GM20431 (cell line): Measurements from ENCODE around the gene TMEM132D.

Experiments used
- in situ Hi-C: fragments of 300-500 bp; cut with MseI, MboI; formaldehyde crosslinking; loops from one replicate; pipeline ENCODE4 v1.15.0; 2020; ENCODE audit warnings: low sequenced_read_pairs; ENCODE audit not compliant: unreplicated experiment

TMEM132D gene

GRCh38 chr12:129163861-129164260 lies 740.0 kb downstream of the TMEM132D start:
- in situ Hi-C loops: no loop called here

DNA sequence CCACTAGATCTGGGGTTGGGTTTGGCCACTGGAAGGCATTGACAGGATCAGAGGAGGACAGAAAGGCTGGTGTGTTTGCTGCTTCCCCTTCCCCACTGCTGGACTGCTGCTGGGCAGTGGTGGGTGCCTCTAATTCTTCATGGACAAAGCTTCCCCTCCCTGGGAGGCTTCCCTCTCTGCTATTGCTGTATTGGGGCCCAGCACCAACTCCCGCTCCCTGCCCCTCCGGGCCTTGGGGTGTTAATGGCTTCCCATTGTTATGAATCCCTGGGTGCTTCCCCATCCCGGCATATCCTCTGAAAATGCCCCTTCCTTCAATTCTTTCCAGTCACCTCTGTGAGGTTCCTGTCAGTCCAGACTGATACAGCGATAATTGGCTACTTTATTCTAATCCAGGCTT lies 740.4 kb downstream of the TMEM132D start:
- in situ Hi-C loops: no loop called here

- in situ Hi-C loops: no loop called here
Observed at GRCh38 chr12:129162805-129163204, 741.0 kb downstream of the TMEM132D start.

DNA sequence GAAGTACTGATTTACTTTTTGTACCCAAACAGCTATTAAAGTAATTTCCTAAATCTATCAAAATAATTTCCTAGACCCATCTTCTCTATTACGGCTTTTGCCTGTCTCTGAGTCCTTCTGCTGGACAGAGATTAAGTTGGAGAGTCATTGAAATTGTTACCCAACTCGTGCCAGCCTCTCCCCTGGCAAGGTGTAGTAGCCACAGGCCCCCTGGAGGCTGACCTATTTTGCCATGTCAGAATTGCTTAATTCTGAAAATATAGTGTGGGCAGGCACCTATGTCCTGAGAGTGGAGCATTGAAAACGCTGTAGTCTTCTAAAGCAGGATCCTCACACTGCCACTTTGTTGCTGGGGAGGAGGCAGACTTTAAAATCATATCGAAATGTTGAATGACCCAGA lies 742.3 kb downstream of the TMEM132D start:
- in situ Hi-C loops: no loop called here

GRCh38 chr12:129160282-129160681 lies 743.5 kb downstream of the TMEM132D start:
- in situ Hi-C loops: no loop called here

- in situ Hi-C loops: no loop called here
Observed at GRCh38 chr12:129152351-129153104, 751.3 kb downstream of the TMEM132D start.

GRCh38 chr12:129150721-129151120 lies 753.1 kb downstream of the TMEM132D start:
- in situ Hi-C loops: no loop called here

DNA sequence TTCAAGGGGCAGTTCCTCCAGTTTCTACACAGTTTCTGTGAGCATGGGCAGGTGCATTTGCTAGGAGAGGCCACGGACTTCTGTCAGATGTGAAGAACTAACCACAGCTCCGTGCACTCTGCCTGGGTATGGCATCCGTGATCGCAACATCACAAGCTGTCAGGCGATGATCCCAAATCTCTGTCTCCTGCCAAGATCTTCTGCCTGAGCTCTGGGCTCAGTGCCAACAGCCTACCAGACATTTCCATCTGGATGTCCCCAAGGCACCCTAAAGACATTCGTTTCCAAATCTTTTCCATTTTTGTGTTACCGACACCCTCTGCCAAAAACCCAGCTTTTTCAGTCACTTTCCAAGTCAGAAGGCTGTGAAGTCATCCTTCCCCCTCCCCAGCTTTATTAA lies 758.4 kb downstream of the TMEM132D start:
- in situ Hi-C loops: no loop called here

- in situ Hi-C loops: no loop called here
Observed at GRCh38 chr12:129138776-129139175, 765.0 kb downstream of the TMEM132D start.

GRCh38 chr12:129136694-129137325 lies 767.0 kb downstream of the TMEM132D start:
- in situ Hi-C loops: no loop called here

DNA sequence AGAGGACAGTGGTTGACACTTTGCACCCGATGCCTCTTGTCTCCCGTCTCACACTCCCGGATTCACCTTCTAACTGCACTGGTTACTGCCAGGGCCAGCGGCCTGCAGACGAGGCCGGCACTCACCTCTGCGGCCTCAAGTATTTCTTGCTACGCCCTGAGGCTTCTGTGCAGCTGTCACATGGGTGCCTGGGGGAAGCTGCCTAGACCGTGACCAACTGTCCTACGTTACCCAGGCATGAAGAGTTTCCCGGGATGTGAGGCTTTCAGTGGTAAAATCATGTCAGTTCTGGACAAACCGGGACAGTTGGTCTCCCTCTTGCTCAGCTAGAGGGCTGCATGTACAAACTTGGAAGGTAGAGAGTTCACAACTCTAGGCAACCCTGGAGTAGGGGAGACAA lies 776.1 kb downstream of the TMEM132D start:
- in situ Hi-C loops: no loop called here

DNA sequence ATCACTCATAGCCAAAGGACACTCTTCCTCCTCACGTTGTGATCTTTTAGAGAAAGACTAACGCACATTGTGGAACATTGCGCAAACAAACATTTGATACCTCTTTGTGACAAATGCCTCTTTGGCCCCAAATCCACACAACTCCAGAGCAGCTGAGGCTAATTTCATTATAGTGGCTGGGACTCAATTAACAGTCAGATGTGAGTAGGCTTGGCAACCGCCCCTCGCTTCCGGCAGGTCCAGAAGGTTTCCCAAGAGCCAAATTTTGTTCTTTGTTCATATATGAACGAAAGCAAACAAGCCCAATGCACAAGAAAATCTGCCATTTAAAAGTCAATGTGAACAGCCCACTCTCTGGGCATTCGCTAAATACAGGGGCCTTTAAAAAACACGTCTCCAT lies 776.6 kb downstream of the TMEM132D start:
- in situ Hi-C loops: no loop called here

DNA sequence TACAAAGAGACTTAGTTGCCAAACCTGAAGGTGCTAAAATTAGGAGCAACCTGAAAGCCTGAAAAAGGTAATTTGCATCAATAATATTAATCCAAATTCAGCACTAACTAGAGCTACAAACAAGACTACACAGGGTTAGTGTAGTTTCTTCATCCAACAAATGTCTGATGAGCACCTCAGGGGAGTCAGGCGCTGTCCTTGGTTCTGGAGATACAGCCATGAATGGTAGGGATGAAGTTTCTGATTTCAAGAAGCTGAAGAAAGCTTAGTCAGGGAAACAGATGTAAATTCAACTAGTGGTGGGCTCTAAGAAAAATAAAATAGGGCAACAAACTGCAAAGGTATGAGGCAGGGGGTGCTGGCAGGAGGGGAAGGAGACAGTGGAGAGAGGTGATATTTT lies 784.3 kb downstream of the TMEM132D start:
- in situ Hi-C loops: no loop called here

GRCh38 chr12:129115558-129115957 lies 788.3 kb downstream of the TMEM132D start:
- in situ Hi-C loops: no loop called here

DNA sequence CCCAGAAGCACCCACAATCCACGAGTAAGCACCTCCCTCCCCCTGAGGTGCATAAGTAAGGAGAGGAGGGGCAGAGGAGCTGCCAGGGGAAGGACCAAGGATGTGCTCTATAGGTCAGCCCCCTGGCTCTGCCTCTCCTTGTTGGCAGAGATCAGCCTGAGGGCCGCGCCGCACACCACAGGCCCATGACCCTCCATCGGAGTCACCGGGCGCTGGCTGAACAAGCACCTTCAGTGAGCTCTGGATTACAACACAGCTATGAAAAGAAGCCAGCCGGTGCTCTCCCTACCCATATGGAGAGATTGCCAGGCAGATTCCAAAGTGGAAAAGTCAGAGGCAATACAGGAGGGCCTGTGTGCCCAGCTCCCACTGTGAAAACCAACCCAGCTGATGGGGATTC lies 793.2 kb downstream of the TMEM132D start:
- in situ Hi-C loops: no loop called here

GRCh38 chr12:129109174-129110001 lies 794.4 kb downstream of the TMEM132D start:
- in situ Hi-C loops: no loop called here

DNA sequence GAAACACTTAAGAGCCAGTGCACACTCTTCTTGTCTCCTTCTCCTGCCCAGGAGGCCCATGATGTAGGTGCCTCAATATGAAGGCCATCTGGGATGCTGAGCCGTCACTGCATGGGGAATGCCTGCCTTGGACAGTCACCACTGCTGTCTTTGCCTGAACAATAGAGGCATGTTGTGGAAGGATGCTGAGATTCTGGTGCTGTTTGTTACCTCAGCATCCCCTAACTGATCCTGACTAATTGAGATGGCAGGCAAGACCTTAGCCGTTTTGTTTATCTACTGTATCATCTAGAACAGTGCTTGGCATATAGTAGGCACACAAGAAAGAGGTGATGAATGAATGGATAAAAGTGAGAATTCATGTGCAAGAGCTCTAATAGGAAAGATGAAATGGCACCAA lies 797.1 kb downstream of the TMEM132D start:
- in situ Hi-C loops: no loop called here

- in situ Hi-C loops: no loop called here
Observed at GRCh38 chr12:129103231-129103630, 800.6 kb downstream of the TMEM132D start.

- in situ Hi-C loops: no loop called here
Observed at GRCh38 chr12:129102233-129102632, 801.6 kb downstream of the TMEM132D start.

DNA sequence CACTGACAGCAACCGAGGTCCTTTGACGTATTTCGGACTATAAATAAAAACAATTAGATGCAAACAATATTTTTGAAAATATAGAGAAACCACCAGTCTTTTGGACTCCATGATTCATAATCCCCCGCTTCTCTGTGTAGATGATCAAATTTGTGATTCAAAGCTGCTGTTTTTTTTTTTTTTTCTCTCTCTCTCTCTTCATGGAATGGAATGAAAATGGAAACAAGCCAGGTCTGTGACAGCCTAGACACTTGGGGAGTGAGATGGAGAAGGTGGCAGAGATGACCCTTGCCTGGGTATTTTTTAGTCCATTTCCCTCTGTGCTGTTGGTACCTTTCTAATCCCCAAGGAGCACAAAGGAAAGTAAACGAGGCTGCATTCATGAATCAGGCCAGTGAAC lies 802.0 kb downstream of the TMEM132D start:
- in situ Hi-C loops: no loop called here

DNA sequence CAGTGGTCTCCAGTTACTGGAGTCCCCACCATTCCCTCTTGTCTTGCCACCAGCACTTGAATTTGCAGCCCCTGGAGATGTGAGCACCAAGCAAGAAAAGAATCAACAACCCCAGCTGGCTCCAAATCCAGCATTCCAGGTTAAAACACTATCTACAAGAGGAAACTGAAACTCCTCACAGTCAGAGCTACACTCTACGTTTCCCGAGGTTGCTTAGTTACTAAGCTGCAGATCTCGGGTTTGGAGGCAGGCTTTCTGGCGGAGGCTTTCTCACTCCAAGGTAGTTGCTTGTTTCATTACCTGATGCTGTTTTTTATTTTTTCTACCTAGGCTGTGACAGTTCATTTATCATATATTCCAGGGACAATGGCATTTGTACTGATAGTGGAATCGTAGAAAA lies 802.4 kb downstream of the TMEM132D start:
- in situ Hi-C loops: no loop called here
